ENCODE results near the gene SPATA31E1. TPM values are rescaled to one million over a fixed set of nuclear protein-coding genes. Genes with fewer than 3 reads are reported as not detected.
"Not testable (repeated sequence)": the region's sequence is repeated elsewhere in the genome, so short reads cannot be mapped to it uniquely, and the experiment has no call there.

SPATA31E1 gene
- total RNA-seq (not detected), polyA plus RNA-seq (0.04 TPM)

GRCh38 chr9:87882627-87883026, at the start of gene SPATA31E1:
Gene SPATA31E1, plus strand, starts transcription at chr9:87882877. Its CDS starts 15 bp downstream, at chr9:87882892.
- Histone ChIP-seq H3K27ac (ENCODE audit: low read depth) (no peak within 1 kb of the TSS), H3K36me3 (ENCODE audit: insufficient read depth) (no peaks in the 10 kb centered on the region), H3K4me3 (ENCODE audit: low read depth, low read length) (no peak within 1 kb of the TSS), H3K4me1 (ENCODE audit: insufficient read depth) (no peaks in the 10 kb centered on the region)
- WGBS = 87% methylated on average over 5 of the region's 5 CpGs
- DNase-seq (ENCODE audit: extremely low spot score) = no peak

- WGBS = 73% methylated on average over 14 of the region's 14 CpGs
- no peak for DNase-seq (ENCODE audit: extremely low spot score)
- Histone ChIP-seq H3K27ac (ENCODE audit: low read depth) (no peak overlapping the region), H3K4me3 (ENCODE audit: low read depth, low read length) (no peak overlapping the region), H3K36me3 (ENCODE audit: insufficient read depth) (no peaks in the 10 kb centered on the region), H3K4me1 (ENCODE audit: insufficient read depth) (no peaks in the 10 kb centered on the region)
Measured at GRCh38 chr9:87834357-87834756, 48.3 kb upstream of the SPATA31E1 start.

GRCh38 chr9:87836536-87836935, 46.1 kb upstream of the SPATA31E1 start:
- H3K27ac ChIP-seq (ENCODE audit: low read depth) = no peak overlapping the region
- WGBS = 74% methylated on average over 5 of the region's 5 CpGs
- no peak for DNase-seq (ENCODE audit: extremely low spot score)

GRCh38 chr9:87836951-87837705, 45.5 kb upstream of the SPATA31E1 start:
- no peak for DNase-seq (ENCODE audit: extremely low spot score)
- Histone ChIP-seq H3K36me3 (ENCODE audit: insufficient read depth) (no peaks in the 10 kb centered on the region), H3K4me3 (ENCODE audit: low read depth, low read length) (no peak overlapping the region), H3K27ac (ENCODE audit: low read depth) (no peak overlapping the region), H3K4me1 (ENCODE audit: insufficient read depth) (no peaks in the 10 kb centered on the region)
- 26% methylated on average over 7 of the region's 7 CpGs for WGBS

More at GRCh38 chr9:87836536-87836935, 46.1 kb upstream of the SPATA31E1 start:
- Histone ChIP-seq H3K4me1 (ENCODE audit: insufficient read depth) (no peaks in the 10 kb centered on the region), H3K36me3 (ENCODE audit: insufficient read depth) (no peaks in the 10 kb centered on the region), H3K4me3 (ENCODE audit: low read depth, low read length) (no peak overlapping the region)

- DNase-seq (ENCODE audit: extremely low spot score) = no peak
- Histone ChIP-seq H3K4me1 (ENCODE audit: insufficient read depth) (no peaks in the 10 kb centered on the region), H3K27ac (ENCODE audit: low read depth) (no peak overlapping the region), H3K4me3 (ENCODE audit: low read depth, low read length) (no peak overlapping the region), H3K36me3 (ENCODE audit: insufficient read depth) (no peaks in the 10 kb centered on the region)
- 54% methylated on average over 1 of the region's 1 CpG for WGBS
Measured at GRCh38 chr9:87840134-87840533, 42.5 kb upstream of the SPATA31E1 start.

DNA sequence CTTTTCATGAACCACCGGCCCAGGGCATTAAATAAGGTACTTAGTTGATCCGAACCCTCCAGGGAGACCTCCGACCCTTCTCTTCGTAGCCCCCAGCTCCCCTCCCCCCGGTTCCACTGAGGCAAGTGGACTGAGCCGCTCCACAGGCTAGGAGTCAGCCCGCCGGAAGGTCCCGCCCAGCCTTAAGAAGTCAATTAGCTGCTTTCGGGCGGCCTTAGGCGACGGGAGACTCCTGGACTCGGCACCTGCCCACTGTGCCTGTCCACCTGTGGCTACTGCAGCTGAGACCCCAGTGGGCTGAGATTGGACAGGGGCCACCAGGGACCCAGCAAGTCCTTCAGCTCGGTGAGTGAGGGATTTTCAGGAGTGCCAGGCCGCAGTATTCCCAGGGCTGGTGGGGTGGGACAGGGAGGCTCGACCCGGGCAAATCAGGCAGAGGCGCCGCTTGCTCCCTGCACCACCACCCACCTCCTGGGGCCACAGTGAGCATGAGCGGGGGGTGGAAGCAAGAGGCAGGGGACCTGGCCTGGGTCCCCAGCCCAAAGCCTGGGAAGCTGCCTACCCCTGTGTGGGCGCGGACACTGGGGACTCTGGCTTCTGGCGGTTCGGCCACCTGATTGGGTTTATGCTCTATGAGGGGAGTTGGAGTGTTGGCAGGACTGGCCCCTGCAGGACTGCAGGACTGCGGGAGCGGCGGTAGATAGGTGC, 39.6 kb upstream of the SPATA31E1 start:
- Histone ChIP-seq H3K4me3 (ENCODE audit: low read depth, low read length) (no peak overlapping the region), H3K36me3 (ENCODE audit: insufficient read depth) (no peaks in the 10 kb centered on the region), H3K4me1 (ENCODE audit: insufficient read depth) (no peaks in the 10 kb centered on the region), H3K27ac (ENCODE audit: low read depth) (no peak overlapping the region)
- WGBS = 85% methylated on average over 28 of the region's 28 CpGs
- no peak for DNase-seq (ENCODE audit: extremely low spot score)

- DNase-seq (ENCODE audit: extremely low spot score) = no peak
- no peak overlapping the region for H3K4me3 ChIP-seq (ENCODE audit: low read depth, low read length)
- H3K4me1 ChIP-seq (ENCODE audit: insufficient read depth) = no peaks in the 10 kb centered on the region
- no peak overlapping the region for H3K27ac ChIP-seq (ENCODE audit: low read depth)
- no peaks in the 10 kb centered on the region for H3K36me3 ChIP-seq (ENCODE audit: insufficient read depth)
- 66% methylated on average over 2 of the region's 2 CpGs for WGBS
Measured at GRCh38 chr9:87844506-87844905, 38.2 kb upstream of the SPATA31E1 start.

DNA sequence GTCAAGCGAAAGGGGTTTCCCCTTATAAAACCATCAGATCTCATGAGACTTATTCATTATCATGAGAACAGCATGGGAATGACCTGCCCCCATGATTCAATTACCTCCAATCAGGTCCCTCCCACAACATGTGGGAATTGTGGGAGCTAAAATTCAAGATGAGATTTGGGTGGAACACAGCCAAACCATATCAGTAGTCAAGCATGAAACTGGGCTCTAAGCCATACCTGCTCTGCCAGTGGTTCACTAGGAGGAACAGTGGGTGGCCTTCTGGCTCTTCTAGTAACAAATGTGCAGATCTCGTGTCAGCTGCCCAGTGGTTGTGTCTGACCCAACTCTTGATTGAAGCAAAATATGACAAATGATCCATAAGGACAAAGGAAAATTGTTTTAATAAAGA, 34.9 kb upstream of the SPATA31E1 start:
- H3K36me3 ChIP-seq (ENCODE audit: insufficient read depth); DNase-seq (ENCODE audit: extremely low spot score); H3K27ac ChIP-seq (ENCODE audit: low read depth); H3K4me3 ChIP-seq (ENCODE audit: low read depth, low read length); H3K4me1 ChIP-seq (ENCODE audit: insufficient read depth): not testable (repeated sequence)
- 76% methylated on average over 2 of the region's 2 CpGs for WGBS

GRCh38 chr9:87849144-87849758, 33.4 kb upstream of the SPATA31E1 start:
- 42% methylated on average over 3 of the region's 3 CpGs for WGBS
- no peaks in the 10 kb centered on the region for H3K36me3 ChIP-seq (ENCODE audit: insufficient read depth)
- no peaks in the 10 kb centered on the region for H3K4me1 ChIP-seq (ENCODE audit: insufficient read depth)
- H3K4me3 ChIP-seq (ENCODE audit: low read depth, low read length) = no peak overlapping the region
- DNase-seq (ENCODE audit: extremely low spot score) = no peak
- H3K27ac ChIP-seq (ENCODE audit: low read depth) = no peak overlapping the region

DNA sequence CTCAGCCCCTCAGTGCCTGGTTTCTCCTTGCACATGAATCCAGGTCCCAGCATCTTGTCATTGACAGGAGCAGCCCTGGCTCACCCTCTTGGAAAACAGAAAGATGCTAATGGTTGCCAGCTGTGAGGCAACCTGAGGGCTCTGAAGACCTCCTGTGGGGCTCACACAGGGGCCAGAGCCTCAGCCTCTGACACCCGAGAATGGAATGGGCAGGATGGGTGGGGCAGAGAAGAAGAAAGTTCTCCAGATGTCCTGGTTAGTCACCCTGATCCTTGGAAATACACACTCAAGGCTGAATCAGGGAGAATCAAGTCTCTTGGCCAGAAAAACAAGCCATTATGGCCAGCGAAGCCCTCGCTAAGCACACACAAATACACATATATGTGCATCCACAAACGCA, 32.3 kb upstream of the SPATA31E1 start:
- WGBS = 63% methylated on average over 4 of the region's 4 CpGs
- Histone ChIP-seq H3K36me3 (ENCODE audit: insufficient read depth) (no peaks in the 10 kb centered on the region), H3K27ac (ENCODE audit: low read depth) (no peak overlapping the region), H3K4me1 (ENCODE audit: insufficient read depth) (no peaks in the 10 kb centered on the region), H3K4me3 (ENCODE audit: low read depth, low read length) (no peak overlapping the region)
- DNase-seq (ENCODE audit: extremely low spot score) = no peak

DNA sequence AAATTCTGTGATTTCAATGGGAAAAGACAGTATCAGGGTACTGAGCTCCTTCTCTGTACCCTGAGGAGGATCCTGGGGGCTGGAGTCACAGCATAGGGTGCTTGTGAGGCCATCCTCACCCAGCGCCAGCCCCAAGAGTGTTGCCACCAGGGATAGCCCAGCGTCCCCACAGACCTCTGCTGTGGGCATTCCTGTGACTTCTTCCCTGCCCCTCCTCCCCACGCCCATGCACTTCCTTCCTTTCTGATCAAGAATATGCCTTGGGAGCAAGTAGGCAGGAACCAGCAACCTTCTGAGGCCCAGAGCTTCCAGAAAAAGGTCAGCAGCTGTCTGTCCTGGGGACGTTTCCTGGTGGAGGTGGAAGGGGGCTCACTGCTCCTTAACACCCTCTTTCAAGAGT, 31.5 kb upstream of the SPATA31E1 start:
- not testable (repeated sequence) for H3K4me1 ChIP-seq (ENCODE audit: insufficient read depth); H3K27ac ChIP-seq (ENCODE audit: low read depth); DNase-seq (ENCODE audit: extremely low spot score); H3K36me3 ChIP-seq (ENCODE audit: insufficient read depth); H3K4me3 ChIP-seq (ENCODE audit: low read depth, low read length)
- 85% methylated on average over 4 of the region's 4 CpGs for WGBS

DNA sequence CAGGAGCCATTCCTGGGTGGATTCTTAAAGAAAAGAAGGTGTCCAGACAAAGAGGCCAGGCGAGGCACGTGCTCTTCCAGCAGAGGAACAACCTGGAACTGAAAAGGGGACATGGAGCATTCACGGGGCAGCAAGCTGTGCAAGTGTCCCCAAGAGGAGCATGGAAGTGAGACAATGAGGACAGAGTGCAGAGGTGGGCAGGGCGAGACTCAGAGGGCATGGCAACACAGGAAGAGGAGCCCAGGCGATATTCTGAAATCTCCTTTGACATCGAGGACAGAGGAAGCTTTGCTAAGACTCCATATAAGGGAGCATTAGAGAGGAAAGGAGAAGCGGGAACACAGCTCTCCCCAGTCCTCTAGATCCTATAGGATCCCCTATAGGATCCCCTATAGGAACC, 29.4 kb upstream of the SPATA31E1 start:
- H3K4me3 ChIP-seq (ENCODE audit: low read depth, low read length) = no peak overlapping the region

GRCh38 chr9:87853876-87854579, 28.6 kb upstream of the SPATA31E1 start:
- DNase-seq (ENCODE audit: extremely low spot score) = no peak
- Histone ChIP-seq H3K4me1 (ENCODE audit: insufficient read depth) (no peaks in the 10 kb centered on the region), H3K4me3 (ENCODE audit: low read depth, low read length) (no peak overlapping the region), H3K36me3 (ENCODE audit: insufficient read depth) (no peaks in the 10 kb centered on the region), H3K27ac (ENCODE audit: low read depth) (no peak overlapping the region)
- WGBS = 87% methylated on average over 3 of the region's 3 CpGs

More for the DNA sequence above, 29.4 kb upstream of the SPATA31E1 start:
- no peaks in the 10 kb centered on the region for H3K4me1 ChIP-seq (ENCODE audit: insufficient read depth)
- WGBS = 88% methylated on average over 7 of the region's 7 CpGs
- no peaks in the 10 kb centered on the region for H3K36me3 ChIP-seq (ENCODE audit: insufficient read depth)
- DNase-seq (ENCODE audit: extremely low spot score) = no peak
- H3K27ac ChIP-seq (ENCODE audit: low read depth) = no peak overlapping the region
